ENCODE measurements around the gene FAM118B.

Gene FAM118B

DNA sequence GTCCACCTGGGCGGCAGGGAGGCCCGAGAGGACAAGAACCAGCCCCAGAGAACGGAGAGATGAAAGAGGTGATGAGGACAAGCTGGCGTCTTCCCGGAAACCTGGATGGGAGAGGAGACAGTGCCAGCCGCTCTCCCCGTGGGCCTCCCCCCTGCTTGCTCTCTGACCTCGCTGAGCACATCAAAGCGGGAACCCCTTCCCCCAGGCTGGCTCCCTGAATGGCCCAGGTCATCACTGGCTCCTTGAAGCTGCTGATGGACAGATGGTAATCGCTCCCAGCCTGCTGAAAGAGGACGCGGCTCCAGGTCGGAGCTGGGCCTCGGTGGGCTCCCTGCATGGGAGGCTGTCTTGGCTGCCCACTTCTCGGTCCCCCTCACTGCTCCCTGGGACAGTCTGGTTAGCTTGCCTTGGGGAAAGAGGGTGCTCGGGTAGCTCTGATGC lies 18.5 kb upstream of the FAM118B start:
- TF ChIP-seq, protein P1, sequence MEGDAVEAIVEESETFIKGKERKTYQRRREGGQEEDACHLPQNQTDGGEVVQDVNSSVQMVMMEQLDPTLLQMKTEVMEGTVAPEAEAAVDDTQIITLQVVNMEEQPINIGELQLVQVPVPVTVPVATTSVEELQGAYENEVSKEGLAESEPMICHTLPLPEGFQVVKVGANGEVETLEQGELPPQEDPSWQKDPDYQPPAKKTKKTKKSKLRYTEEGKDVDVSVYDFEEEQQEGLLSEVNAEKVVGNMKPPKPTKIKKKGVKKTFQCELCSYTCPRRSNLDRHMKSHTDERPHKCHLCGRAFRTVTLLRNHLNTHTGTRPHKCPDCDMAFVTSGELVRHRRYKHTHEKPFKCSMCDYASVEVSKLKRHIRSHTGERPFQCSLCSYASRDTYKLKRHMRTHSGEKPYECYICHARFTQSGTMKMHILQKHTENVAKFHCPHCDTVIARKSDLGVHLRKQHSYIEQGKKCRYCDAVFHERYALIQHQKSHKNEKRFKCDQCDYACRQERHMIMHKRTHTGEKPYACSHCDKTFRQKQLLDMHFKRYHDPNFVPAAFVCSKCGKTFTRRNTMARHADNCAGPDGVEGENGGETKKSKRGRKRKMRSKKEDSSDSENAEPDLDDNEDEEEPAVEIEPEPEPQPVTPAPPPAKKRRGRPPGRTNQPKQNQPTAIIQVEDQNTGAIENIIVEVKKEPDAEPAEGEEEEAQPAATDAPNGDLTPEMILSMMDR (IDR thresholded peaks at IDR 0.05; ENCODE audit: control insufficient read depth, insufficient read depth, low read depth, low read length, missing control alignments): no peak
- no peak for DNase-seq (ENCODE audit: low read depth)
- H3K4me3 ChIP-seq (ENCODE audit: control insufficient read depth, low read depth, low read length): no peak overlapping the region

DNA sequence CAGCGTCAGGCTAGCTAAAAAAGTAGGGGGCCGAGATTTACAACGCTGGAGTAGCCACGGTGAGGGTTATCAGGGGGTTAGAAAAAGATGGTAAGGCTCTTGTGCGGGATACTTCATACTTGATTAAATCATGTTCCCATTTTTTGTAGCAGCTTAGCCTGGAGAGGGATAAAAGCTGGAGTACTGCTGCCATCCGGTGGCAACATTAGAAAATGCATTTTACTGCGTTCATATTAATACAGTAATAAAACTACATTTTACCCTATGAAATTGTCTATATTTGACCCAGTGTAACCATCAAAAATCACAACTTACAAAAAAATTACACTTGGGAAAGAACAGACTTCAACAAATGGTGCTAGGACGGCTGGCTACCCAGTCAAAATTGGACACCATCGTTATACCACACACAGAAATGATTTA lies 17.4 kb upstream of the FAM118B start:
- no peak for DNase-seq (ENCODE audit: low read depth)
- TF ChIP-seq, protein P1 (IDR thresholded peaks at IDR 0.05; ENCODE audit: control insufficient read depth, insufficient read depth, low read depth, low read length, missing control alignments): peak; percentile 52
- H3K4me3 ChIP-seq (ENCODE audit: control insufficient read depth, low read depth, low read length): no peak overlapping the region

DNA sequence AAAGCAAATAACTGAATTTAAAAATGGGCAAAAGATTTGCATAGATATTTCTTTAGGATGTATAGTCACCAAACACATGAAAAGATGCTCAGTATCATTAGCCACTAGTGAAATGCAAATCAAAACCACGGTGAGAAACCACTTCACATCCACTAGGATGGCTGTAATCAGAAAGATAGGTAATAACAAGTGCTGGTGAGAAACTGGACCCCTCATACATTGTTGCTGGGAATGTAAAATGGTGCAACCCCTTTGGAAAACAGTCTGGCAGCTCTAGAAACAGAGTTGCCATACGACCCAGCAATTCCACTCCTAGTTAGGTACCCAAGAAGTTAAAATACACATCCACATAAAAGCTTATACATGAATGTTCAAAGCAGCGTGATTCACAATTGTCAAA lies 16.5 kb upstream of the FAM118B start:
- DNase-seq (ENCODE audit: low read depth): no peak
- no peak overlapping the region for H3K4me3 ChIP-seq (ENCODE audit: control insufficient read depth, low read depth, low read length)
- TF ChIP-seq, protein P1 (IDR thresholded peaks at IDR 0.05; ENCODE audit: control insufficient read depth, insufficient read depth, low read depth, low read length, missing control alignments): no peak

DNA sequence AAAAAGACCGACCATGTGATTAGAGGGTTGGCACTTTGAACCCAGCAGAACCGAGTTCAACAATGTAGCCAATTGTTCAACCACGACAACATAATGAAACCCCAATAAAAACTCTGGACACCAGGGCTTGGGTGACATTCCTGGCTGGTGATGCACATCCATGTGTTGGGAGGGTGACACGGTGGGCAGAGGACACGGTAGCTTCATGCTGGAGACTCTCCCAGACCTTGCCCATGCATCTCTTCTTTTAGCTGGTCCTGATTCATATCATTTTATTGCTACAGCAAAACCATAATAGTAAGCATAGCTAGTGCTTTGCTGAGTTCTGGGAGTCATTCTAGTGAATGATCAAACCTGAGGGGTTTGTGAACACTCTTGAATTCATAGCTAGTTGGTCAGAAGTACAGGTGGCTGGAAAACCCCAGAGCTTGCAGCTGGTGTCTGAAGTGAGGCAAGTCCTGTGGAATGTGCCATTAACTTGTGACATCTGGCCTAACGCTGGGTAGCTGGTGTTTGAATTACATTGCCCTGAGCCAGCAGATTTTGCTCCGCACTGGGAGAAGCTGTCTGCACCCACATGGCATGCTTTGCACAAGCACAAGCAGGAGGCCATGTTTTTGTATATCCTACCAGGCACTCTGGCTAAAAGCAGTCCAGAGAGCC lies 14.2 kb upstream of the FAM118B start:
- TF ChIP-seq, protein P1 (IDR thresholded peaks at IDR 0.05; ENCODE audit: control insufficient read depth, insufficient read depth, low read depth, low read length, missing control alignments): no peak
- H3K4me3 ChIP-seq (ENCODE audit: control insufficient read depth, low read depth, low read length): no peak overlapping the region
- DNase-seq (ENCODE audit: low read depth): no peak

DNA sequence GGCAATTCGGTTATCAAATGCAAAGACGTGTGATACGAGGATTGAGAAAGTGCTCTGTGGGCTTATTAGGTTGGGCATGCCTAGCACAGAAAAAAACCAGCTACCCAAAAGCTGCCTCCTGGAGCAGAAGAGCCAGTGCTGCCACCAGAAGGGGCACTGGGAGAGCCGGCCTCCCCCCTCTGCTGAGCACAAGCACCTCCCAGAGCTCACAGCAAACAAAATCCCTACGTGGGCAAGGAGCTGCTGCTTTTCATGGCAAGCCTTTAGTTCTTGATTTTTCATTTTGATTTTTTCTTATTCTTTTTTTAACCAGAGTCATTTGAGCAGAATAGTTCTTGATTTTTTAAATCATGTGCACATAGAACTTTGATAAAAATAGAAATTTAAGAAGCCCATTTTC lies 12.9 kb upstream of the FAM118B start:
- H3K4me3 ChIP-seq (ENCODE audit: control insufficient read depth, low read depth, low read length): no peak overlapping the region
- TF ChIP-seq, protein P1 (IDR thresholded peaks at IDR 0.05; ENCODE audit: control insufficient read depth, insufficient read depth, low read depth, low read length, missing control alignments): no peak
- DNase-seq (ENCODE audit: low read depth): no peak

DNA sequence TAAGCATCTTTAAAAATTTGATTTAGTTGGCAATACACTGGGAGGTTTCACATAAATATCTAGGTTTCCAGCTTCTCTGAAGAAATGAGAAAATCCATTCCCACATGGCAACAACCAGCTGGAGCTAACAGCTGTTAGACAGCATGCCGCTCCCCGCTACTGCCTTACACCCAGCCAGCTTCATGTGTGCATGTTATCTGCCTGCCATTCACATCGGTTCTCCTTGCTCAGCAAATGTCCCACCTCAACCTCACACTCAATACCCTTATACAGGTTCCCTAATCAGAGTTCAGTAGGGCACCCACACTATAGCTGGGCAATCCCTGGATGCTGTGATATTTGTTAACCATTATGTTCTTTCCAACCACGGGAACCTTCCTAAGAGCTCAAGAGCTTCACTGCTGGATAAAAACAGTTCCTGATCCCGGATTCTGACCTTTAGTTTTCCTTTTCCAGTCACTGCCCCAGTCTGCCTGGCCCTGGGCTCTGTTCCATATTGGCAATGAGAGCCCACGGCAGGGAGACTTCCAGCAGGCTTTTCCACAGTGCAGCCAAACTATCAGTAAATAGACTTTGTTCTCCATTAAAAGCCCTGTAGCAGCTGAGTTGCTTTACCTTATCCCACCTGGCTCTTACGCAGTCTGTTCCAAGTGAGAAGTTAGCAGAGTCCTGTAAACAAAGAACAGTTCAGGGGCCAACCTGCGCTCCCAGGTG lies 8.8 kb upstream of the FAM118B start:
- TF ChIP-seq, protein P1 (IDR thresholded peaks at IDR 0.05; ENCODE audit: control insufficient read depth, insufficient read depth, low read depth, low read length, missing control alignments): no peak
- H3K4me3 ChIP-seq (ENCODE audit: control insufficient read depth, low read depth, low read length): no peak overlapping the region
- no peak for DNase-seq (ENCODE audit: low read depth)

All from AG09309 (cell line).